Esophagus squamous epithelium (tissue), 4 donors: Measurements from ENCODE around the gene STT3B.

ENCODE experiments used
- CTCF ChIP-seq, 6 experiments: fragments of 450-650 bp in 4 of 6; fragments of 200-600 bp in 2 of 6; sonication (generic) in 2 of 6; IDR thresholded peaks; one replicate each; pipeline ENCODE4 v1.5.1; 2016 to 2019; ENCODE audit warnings: antibody characterized with exemption in 6 of 6, mild to moderate bottlenecking in 4 of 6, moderate library complexity in 4 of 6
- POLR2A ChIP-seq, 4 donors: fragments of 450-650 bp; IDR thresholded peaks; one replicate each; pipeline ENCODE4 v1.6.1; 2017; ENCODE audit warnings: antibody characterized with exemption in 4 of 4, mild to moderate bottlenecking in 4 of 4, moderate library complexity in 3 of 4

GRCh38 chr3:31614162-31614921 lies 81.6 kb downstream of the STT3B start:
- no peak for TF ChIP-seq CTCF (IDR thresholded peaks at IDR 0.05)
- no peak for TF ChIP-seq POLR2A (IDR thresholded peaks at IDR 0.05)
